ENCODE measurements around the gene TUSC2. TPM values are rescaled to one million over a fixed set of nuclear protein-coding genes. Genes with fewer than 3 reads are reported as not detected.

The TUSC2 gene
- total and polyA plus RNA-seq, 2 of the 13 experiments (the other 11 are each of a cell fraction or from before 2014, with no cell fraction given): 36.7 to 39.1 TPM

DNA sequence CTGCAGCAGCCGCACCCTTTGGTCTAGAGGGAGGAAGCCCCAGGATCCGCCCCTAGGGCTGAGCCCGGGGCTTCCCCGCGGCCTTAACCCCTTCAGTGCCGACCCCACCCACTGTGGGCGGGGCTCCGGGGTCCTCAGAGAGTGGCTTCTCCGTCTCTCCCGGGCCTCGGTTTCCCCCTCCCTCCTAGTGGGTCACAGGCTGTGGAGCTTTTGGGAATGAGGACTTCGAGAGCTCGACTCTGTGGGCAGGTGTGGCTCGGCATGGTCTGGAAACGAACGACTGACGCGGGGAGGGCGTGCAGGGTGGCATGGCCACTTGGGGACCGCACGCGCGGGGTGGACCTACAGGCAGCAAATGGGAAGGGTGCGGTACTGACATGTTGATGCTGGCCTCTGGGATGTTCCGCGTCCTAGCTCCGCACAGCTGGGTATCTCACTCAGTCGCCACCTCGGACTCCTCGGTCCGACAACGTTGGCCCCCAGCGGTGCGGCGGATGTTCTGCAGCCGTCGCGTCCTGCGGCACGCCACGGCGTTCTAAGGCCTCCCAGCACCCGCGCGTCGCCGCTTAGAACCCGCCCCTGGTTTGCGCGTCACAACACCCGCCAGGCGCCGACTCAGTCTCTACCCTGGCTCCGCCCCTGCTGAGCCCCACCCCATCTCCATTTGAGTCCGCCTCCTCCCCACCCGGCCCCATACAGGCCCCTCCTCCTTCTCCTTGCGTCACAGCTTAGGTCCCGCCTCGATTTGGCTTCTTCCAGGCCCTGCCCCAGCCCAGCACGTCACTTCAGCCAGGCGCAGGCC lies 29.0 kb downstream of the TUSC2 start, which contains the start of the genes HYAL3 and NAA80 (continued):
- TF ChIP-seq, protein P1, sequence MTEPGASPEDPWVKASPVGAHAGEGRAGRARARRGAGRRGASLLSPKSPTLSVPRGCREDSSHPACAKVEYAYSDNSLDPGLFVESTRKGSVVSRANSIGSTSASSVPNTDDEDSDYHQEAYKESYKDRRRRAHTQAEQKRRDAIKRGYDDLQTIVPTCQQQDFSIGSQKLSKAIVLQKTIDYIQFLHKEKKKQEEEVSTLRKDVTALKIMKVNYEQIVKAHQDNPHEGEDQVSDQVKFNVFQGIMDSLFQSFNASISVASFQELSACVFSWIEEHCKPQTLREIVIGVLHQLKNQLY (CRISPR knock-in tag; IDR thresholded peaks at IDR 0.05): no peak; the same call in 1 of the 2 replicates
- TF ChIP-seq ELF4 (CRISPR knock-in tag; IDR thresholded peaks at IDR 0.05; ENCODE audit: borderline replicate concordance) (no peak), TBX3 (IDR thresholded peaks at IDR 0.05; ENCODE audit: borderline replicate concordance) (peak; percentile 33; the same call in 1 of the 2 replicates), ZNF703 (CRISPR knock-in tag; IDR thresholded peaks at IDR 0.05; ENCODE audit: borderline replicate concordance) (peak; percentile 62; the same call in 1 of the 2 replicates), RNF2 (conservative IDR thresholded peaks at IDR 0.05; ENCODE audit: low read depth) (0 out of 2 replicates have a peak, but pooled peaks have one; percentile 34), HOXA7 (CRISPR knock-in tag; IDR thresholded peaks at IDR 0.05) (no peak), ZNF619 (CRISPR knock-in tag; IDR thresholded peaks at IDR 0.05) (no peak), SETDB1 (CRISPR knock-in tag; IDR thresholded peaks at IDR 0.05; ENCODE audit: borderline replicate concordance) (no peak), ZFY (CRISPR knock-in tag; IDR thresholded peaks at IDR 0.05) (peak; percentile 71; the same call in 1 of the 2 replicates), ZNF598 (CRISPR knock-in tag; IDR thresholded peaks at IDR 0.05; ENCODE audit: borderline replicate concordance) (peak; percentile 87), NCOA5 (CRISPR knock-in tag; IDR thresholded peaks at IDR 0.05) (no peak), CBX5 (CRISPR knock-in tag; IDR thresholded peaks at IDR 0.05; ENCODE audit: borderline replicate concordance) (peak; percentile 49; the same call in 1 of the 2 replicates), CSRNP1 (CRISPR knock-in tag; IDR thresholded peaks at IDR 0.05) (peak; percentile 39; the same call in 1 of the 2 replicates), TEAD2 (CRISPR knock-in tag; IDR thresholded peaks at IDR 0.05) (no peak), ZNF253 (CRISPR knock-in tag; IDR thresholded peaks at IDR 0.05; ENCODE audit: borderline replicate concordance) (peak; percentile 63; the same call in 1 of the 2 replicates), CREBL2 (CRISPR knock-in tag; IDR thresholded peaks at IDR 0.05; ENCODE audit: borderline replicate concordance) (no peak), FOXK1 (CRISPR knock-in tag; IDR thresholded peaks at IDR 0.05; ENCODE audit: borderline replicate concordance, low read depth) (peak; percentile 9; the same call in 1 of the 2 replicates), NFE2L1 (CRISPR knock-in tag; IDR thresholded peaks at IDR 0.05; ENCODE audit: borderline replicate concordance) (0 out of 2 replicates have a peak, but pooled peaks have one; percentile 60), ZNF737 (CRISPR knock-in tag; IDR thresholded peaks at IDR 0.05; ENCODE audit: borderline replicate concordance) (no peak), HOMEZ (CRISPR knock-in tag; IDR thresholded peaks at IDR 0.05; ENCODE audit: low read depth) (0 out of 2 replicates have a peak, but pooled peaks have one; percentile 19), RXRB (CRISPR knock-in tag; IDR thresholded peaks at IDR 0.05; ENCODE audit: borderline replicate concordance) (0 out of 2 replicates have a peak, but pooled peaks have one; percentile 18), KLF16 (CRISPR knock-in tag; IDR thresholded peaks at IDR 0.05) (peak in 1 of 2 experiments; percentile 75; a peak in 2 of 4 replicates)
- TF ChIP-seq, protein P2, sequence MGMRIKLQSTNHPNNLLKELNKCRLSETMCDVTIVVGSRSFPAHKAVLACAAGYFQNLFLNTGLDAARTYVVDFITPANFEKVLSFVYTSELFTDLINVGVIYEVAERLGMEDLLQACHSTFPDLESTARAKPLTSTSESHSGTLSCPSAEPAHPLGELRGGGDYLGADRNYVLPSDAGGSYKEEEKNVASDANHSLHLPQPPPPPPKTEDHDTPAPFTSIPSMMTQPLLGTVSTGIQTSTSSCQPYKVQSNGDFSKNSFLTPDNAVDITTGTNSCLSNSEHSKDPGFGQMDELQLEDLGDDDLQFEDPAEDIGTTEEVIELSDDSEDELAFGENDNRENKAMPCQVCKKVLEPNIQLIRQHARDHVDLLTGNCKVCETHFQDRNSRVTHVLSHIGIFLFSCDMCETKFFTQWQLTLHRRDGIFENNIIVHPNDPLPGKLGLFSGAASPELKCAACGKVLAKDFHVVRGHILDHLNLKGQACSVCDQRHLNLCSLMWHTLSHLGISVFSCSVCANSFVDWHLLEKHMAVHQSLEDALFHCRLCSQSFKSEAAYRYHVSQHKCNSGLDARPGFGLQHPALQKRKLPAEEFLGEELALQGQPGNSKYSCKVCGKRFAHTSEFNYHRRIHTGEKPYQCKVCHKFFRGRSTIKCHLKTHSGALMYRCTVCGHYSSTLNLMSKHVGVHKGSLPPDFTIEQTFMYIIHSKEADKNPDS (CRISPR knock-in tag; IDR thresholded peaks at IDR 0.05): peak; percentile 76; the same call in 1 of the 2 replicates

All from HepG2 (cell line).